GM11168 (cell line): Measurements from ENCODE around the gene OVOL2.

Experiments used
- in situ Hi-C: fragments of 300-500 bp; cut with MboI; formaldehyde crosslinking; loops from one replicate; pipeline ENCODE4 v1.12.0; 2022; ENCODE audit warnings: low sequenced_read_pairs; ENCODE audit not compliant: unreplicated experiment

OVOL2 gene

GRCh38 chr20:17992224-17992637 is 65.5 kb downstream of the OVOL2 start:
- in situ Hi-C loops, result no loop called here

GRCh38 chr20:17990278-17990972 is 67.3 kb downstream of the OVOL2 start:
- in situ Hi-C loops, result no loop called here

- in situ Hi-C loops, result no loop called here
These were observed 69.7 kb downstream of the OVOL2 start for GRCh38 chr20:17987988-17988387.

- in situ Hi-C loops, result no loop called here
These were observed 72.2 kb downstream of the OVOL2 start for GRCh38 chr20:17985388-17986018.

- in situ Hi-C loops, result no loop called here
These were observed 81.4 kb downstream of the OVOL2 start for GRCh38 chr20:17976305-17976704.
